B cell (primary cell): ENCODE measurements around the gene SUSD2.

Experiments
- CTCF ChIP-seq: fragments of 200-600 bp; IDR thresholded peaks from one replicate; pipeline ENCODE4 v1.8.0; 2022; ENCODE audit warnings: antibody characterized with exemption, mild to moderate bottlenecking
- EZH2 ChIP-seq: IDR thresholded peaks from 2 replicates; pipeline ENCODE4 v1.6.1; 2012; ENCODE audit warnings: borderline replicate concordance, low read depth, mild to moderate bottlenecking, moderate library complexity, low read length; ENCODE audit not compliant: insufficient read depth, poor library complexity, severe bottlenecking

- TF ChIP-seq CTCF: no peak
- no peak for TF ChIP-seq EZH2
Observed at GRCh38 chr22:24191893-24192292, 10.6 kb downstream of the SUSD2 start.
